K562 (cell line): ENCODE data around the gene PRKAR2B. TPM values are rescaled to one million over a fixed set of nuclear protein-coding genes. Genes with fewer than 3 reads are reported as not detected.
A peak's percentile ranks its signal among the peaks of the same experiment; 100 is the strongest.

Source experiments
- BACH1 ChIP-seq: fragments of 200-800 bp; sonication (Bioruptor generic); IDR thresholded peaks from 2 replicates; pipeline ENCODE4 v1.6.1; 2016; ENCODE audit warnings: missing genetic modification characterization, missing compliant biosample characterization
- CBX3 ChIP-seq, 2 experiments: IDR thresholded peaks; 1 replicate in 1 of 2; 2 replicates in 1 of 2; pipeline ENCODE4 v1.6.1; 2012; ENCODE audit warnings: inconsistent platforms in 2 of 2, low read length in 2 of 2, borderline replicate concordance in 1 of 2, control low read depth in 1 of 2
- CEBPB ChIP-seq: fragments of 450-650 bp; IDR thresholded peaks from 2 replicates; pipeline ENCODE4 v1.6.1; 2016; ENCODE audit warnings: missing genetic modification characterization, missing compliant biosample characterization
- DACH1 ChIP-seq: fragments of 450-650 bp; IDR thresholded peaks from 2 replicates; pipeline ENCODE4 v1.6.1; 2018; ENCODE audit not compliant: partially characterized antibody
- ETV6 ChIP-seq, 3 experiments: fragments of 150-350 bp in 1 of 3; sonication (generic) in 1 of 3; formaldehyde crosslinking in 1 of 3; IDR thresholded peaks; 2 replicates each; pipeline versions ENCODE4 v1.6.1 to v1.8.0; 2014 to 2022; ENCODE audit warnings: borderline replicate concordance in 2 of 3, low read depth in 2 of 3, antibody characterized with exemption in 1 of 3, low read length in 1 of 3, mild to moderate bottlenecking in 1 of 3, missing genetic modification reagents in 1 of 3
- FUS ChIP-seq: fragments of 200-400 bp; formaldehyde crosslinking; optimal IDR thresholded peaks from 2 replicates; pipeline ENCODE3; 2017; ENCODE audit warnings: low read depth, low read length
- HIVEP1 ChIP-seq: fragments of 250-450 bp; sonication (Bioruptor Pico); IDR thresholded peaks from 2 replicates; pipeline ENCODE4 v1.4.0; 2020; ENCODE audit warnings: mild to moderate bottlenecking
- HNRNPL ChIP-seq: fragments of 200-400 bp; formaldehyde crosslinking; IDR thresholded peaks from 2 replicates; pipeline ENCODE4 v1.6.1; 2017; ENCODE audit warnings: low read depth, mild to moderate bottlenecking, low read length
- HSF4 ChIP-seq: fragments of 250-450 bp; sonication (Bioruptor Pico); IDR thresholded peaks from 2 replicates; pipeline ENCODE4 v2.1.2; 2022; ENCODE audit warnings: mild to moderate bottlenecking, moderate library complexity, borderline replicate concordance
- IRF2 ChIP-seq: sonication (generic); formaldehyde crosslinking; IDR thresholded peaks from 2 replicates; pipeline ENCODE4 v1.8.1; 2022; ENCODE audit warnings: mild to moderate bottlenecking, missing genetic modification reagents
- JUNB ChIP-seq: fragments of 450-650 bp; formaldehyde crosslinking; conservative IDR thresholded peaks from 2 replicates; pipeline ENCODE4 v1.4.0; 2020; ENCODE audit warnings: mild to moderate bottlenecking
- KAT7 ChIP-seq: sonication (generic); formaldehyde crosslinking; IDR thresholded peaks from 2 replicates; pipeline ENCODE4 v1.8.0; 2022; ENCODE audit warnings: missing genetic modification reagents, mild to moderate bottlenecking, borderline replicate concordance
- MCM5 ChIP-seq: fragments of 450-650 bp; IDR thresholded peaks from 2 replicates; pipeline ENCODE4 v1.6.1; 2016; ENCODE audit warnings: low read depth
- RBM14 ChIP-seq: fragments of 200-400 bp; formaldehyde crosslinking; IDR thresholded peaks from 2 replicates; pipeline ENCODE4 v1.6.1; 2018; ENCODE audit warnings: low read depth, mild to moderate bottlenecking, low read length, moderate library complexity, borderline replicate concordance; ENCODE audit not compliant: insufficient read depth
- SMARCA4 ChIP-seq: fragments of 450-650 bp; IDR thresholded peaks from 2 replicates; pipeline ENCODE4 v1.6.1; 2016
- SP1 ChIP-seq: sonication (generic); formaldehyde crosslinking; IDR thresholded peaks from 2 replicates; pipeline ENCODE4 v1.8.1; 2022; ENCODE audit warnings: mild to moderate bottlenecking, missing genetic modification reagents
- USF2 ChIP-seq: sonication (generic); formaldehyde crosslinking; IDR thresholded peaks from 2 replicates; pipeline ENCODE4 v1.5.0; 2020; ENCODE audit warnings: missing genetic modification reagents
- ZFPM2 ChIP-seq: fragments of 250-450 bp; sonication (Bioruptor Pico); IDR thresholded peaks from 2 replicates; pipeline ENCODE4 v1.5.1; 2022; ENCODE audit warnings: mild to moderate bottlenecking
- ZNF41 ChIP-seq: fragments of 250-450 bp; sonication (Bioruptor Pico); conservative IDR thresholded peaks from 2 replicates; pipeline ENCODE4 v1.4.0; 2020; ENCODE audit warnings: mild to moderate bottlenecking
- ZNF589 ChIP-seq: fragments of 200-800 bp; sonication (Bioruptor generic); IDR thresholded peaks from 2 replicates; pipeline ENCODE4 v1.6.1; 2016; ENCODE audit warnings: low read depth, missing genetic modification characterization, missing compliant biosample characterization
- ZNF695 ChIP-seq: fragments of 450-650 bp; formaldehyde crosslinking; IDR thresholded peaks from 2 replicates; pipeline ENCODE4 v1.4.0; 2020; ENCODE audit warnings: mild to moderate bottlenecking, moderate library complexity
- ZNF696 ChIP-seq: fragments of 250-450 bp; sonication (Bioruptor Pico); conservative IDR thresholded peaks from 2 replicates; pipeline ENCODE4 v1.4.0; 2020; ENCODE audit warnings: mild to moderate bottlenecking, moderate library complexity
- polyA plus RNA-seq, 8 experiments: library from polyadenylated mRNA; depleted of rRNA in 4 of 8; stranded (reverse) in 5 of 8; unstranded in 3 of 8; fragments of >200 nt; fragmentation: Nextera tagmentation in 2 of 8; fragmentation: Illumina TruSeq in 1 of 8; extraction: Ambion mirVana in 2 of 8; extraction: Trizol in 1 of 8; gene quantifications; 2 replicates each; pipeline versions ENCODE4 v1.2.1 to v1.2.3, GENCODE V29; 2011 to 2014; ENCODE audit warnings: inconsistent platforms in 1 of 8, missing spikeins in 1 of 8
- total RNA-seq, 7 experiments: library from RNA; depleted of rRNA in 6 of 7; stranded (reverse); fragments of >200 nt in 6 of 7; fragmentation: Illumina TruSeq in 2 of 7; extraction: Trizol in 2 of 7; gene quantifications; 2 replicates each; pipeline versions ENCODE4 v1.2.1 to v1.2.3, GENCODE V29; 2011 to 2021; ENCODE audit warnings: low replicate concordance in 1 of 7
- TF ChIP-seq, protein P1 (sequence below), 2 experiments: fragments of 200-800 bp in 1 of 2; sonication (Bioruptor generic) in 1 of 2; sonication (generic) in 1 of 2; formaldehyde crosslinking in 1 of 2; IDR thresholded peaks in 1 of 2; conservative IDR thresholded peaks in 1 of 2; 2 replicates each; pipeline versions ENCODE4 v1.5.0 to v1.6.1; 2016 to 2020; ENCODE audit warnings: missing compliant biosample characterization in 1 of 2, missing genetic modification characterization in 1 of 2, missing genetic modification reagents in 1 of 2
- TF ChIP-seq, protein P2 (sequence below): sonication (generic); formaldehyde crosslinking; IDR thresholded peaks from 2 replicates; pipeline ENCODE4 v1.8.0; 2022; ENCODE audit warnings: mild to moderate bottlenecking, missing genetic modification reagents

The PRKAR2B gene
- total and polyA plus RNA-seq, 9 of the 15 experiments (the other 6 are each of a cell fraction or from before 2014, with no cell fraction given), result 59.0 to 173 (median 129) TPM

- TF ChIP-seq CEBPB (tag) (peak; percentile 3; the same call in 1 of the 2 replicates), CBX3 (IDR thresholded peaks at IDR 0.05; ENCODE audit: borderline replicate concordance in 1 of 2, low read length in 2 of 2) (0 out of 3 replicates have a peak, but pooled peaks of 1 of the 2 experiments have one; percentile 3), KAT7 (CRISPR knock-in tag) (no peak), SP1 (peak; percentile 47), DACH1 (peak; percentile 4), HSF4 (no peak), ZNF41 (CRISPR knock-in tag) (no peak), ETV6 (IDR thresholded peaks at IDR 0.05; ENCODE audit: borderline replicate concordance in 1 of 2, low read depth in 2 of 2, low read length in 1 of 2) (no peak), ETV6 (CRISPR knock-in tag; IDR thresholded peaks at IDR 0.05; ENCODE audit: borderline replicate concordance) (no peak), ZNF589 (peak; percentile 24; the same call in 1 of the 2 replicates), ZNF695 (CRISPR knock-in tag) (no peak), RBM14 (no peak), IRF2 (CRISPR knock-in tag) (no peak), HIVEP1 (no peak), SMARCA4 (peak; percentile 19), USF2 (no peak), JUNB (no peak), HNRNPL (peak; percentile 9; the same call in 1 of the 2 replicates), ZNF696 (CRISPR knock-in tag) (no peak), MCM5 (no peak), FUS (no peak), ZFPM2 (CRISPR knock-in tag) (no peak), BACH1 (tag) (0 out of 2 replicates have a peak, but pooled peaks have one; percentile 24)
- TF ChIP-seq, protein P1, sequence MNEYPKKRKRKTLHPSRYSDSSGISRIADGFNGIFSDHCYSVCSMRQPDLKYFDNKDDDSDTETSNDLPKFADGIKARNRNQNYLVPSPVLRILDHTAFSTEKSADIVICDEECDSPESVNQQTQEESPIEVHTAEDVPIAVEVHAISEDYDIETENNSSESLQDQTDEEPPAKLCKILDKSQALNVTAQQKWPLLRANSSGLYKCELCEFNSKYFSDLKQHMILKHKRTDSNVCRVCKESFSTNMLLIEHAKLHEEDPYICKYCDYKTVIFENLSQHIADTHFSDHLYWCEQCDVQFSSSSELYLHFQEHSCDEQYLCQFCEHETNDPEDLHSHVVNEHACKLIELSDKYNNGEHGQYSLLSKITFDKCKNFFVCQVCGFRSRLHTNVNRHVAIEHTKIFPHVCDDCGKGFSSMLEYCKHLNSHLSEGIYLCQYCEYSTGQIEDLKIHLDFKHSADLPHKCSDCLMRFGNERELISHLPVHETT (CRISPR knock-in tag; conservative IDR thresholded peaks at IDR 0.05 in 1 of 2, IDR thresholded peaks at IDR 0.05 in 1 of 2), result peak in 1 of 2 experiments; percentile 3; a peak in 1 of 4 replicates
- TF ChIP-seq, protein P2, sequence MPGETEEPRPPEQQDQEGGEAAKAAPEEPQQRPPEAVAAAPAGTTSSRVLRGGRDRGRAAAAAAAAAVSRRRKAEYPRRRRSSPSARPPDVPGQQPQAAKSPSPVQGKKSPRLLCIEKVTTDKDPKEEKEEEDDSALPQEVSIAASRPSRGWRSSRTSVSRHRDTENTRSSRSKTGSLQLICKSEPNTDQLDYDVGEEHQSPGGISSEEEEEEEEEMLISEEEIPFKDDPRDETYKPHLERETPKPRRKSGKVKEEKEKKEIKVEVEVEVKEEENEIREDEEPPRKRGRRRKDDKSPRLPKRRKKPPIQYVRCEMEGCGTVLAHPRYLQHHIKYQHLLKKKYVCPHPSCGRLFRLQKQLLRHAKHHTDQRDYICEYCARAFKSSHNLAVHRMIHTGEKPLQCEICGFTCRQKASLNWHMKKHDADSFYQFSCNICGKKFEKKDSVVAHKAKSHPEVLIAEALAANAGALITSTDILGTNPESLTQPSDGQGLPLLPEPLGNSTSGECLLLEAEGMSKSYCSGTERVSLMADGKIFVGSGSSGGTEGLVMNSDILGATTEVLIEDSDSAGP (CRISPR knock-in tag), result no peak
Observed at GRCh38 chr7:107170051-107170915, 125.8 kb downstream of the PRKAR2B start (continued).
